HCT116 (cell line): ENCODE data around the gene AUTS2. TPM values are rescaled to one million over a fixed set of nuclear protein-coding genes. Genes with fewer than 3 reads are reported as not detected.

Experiments used
- ATAC-seq: fragments of 200-7000 bp; cut with Tn5 transposase; 2 replicates; pipeline ENCODE4 v1.9.1; 2020; ENCODE audit warnings: mild to moderate bottlenecking, moderate library complexity
- BruUV-seq: library from RNA; stranded (reverse); fragments of 400-500 nt; replicated peaks from 2 replicates; lab custom pipeline; 2021; lab: Mats Ljungman, UMichigan
- CTCF ChIA-PET: fragments of 300-600 bp; sonication (Branson Sonifier 250); formaldehyde crosslinking; loops from one replicate; lab custom pipeline; 2021; ENCODE audit warnings: antibody characterized with exemption; lab: Charles Lee
- POLR2A ChIA-PET: fragments of 300-600, 350-600 bp; sonication (Branson Sonifier 250); formaldehyde crosslinking; loops from one replicate; lab custom pipeline; 2021; ENCODE audit warnings: antibody characterized with exemption; lab: Charles Lee
- RAD21 ChIA-PET, 2 experiments: fragments of 300-600 bp; sonication (Branson Sonifier 250); formaldehyde crosslinking; loops; one replicate each; lab custom pipeline; 2023; ENCODE audit warnings: low total read pairs in 2 of 2; ENCODE audit not compliant: uncharacterized antibody in 2 of 2, unreplicated experiment in 2 of 2, low non-redundant PET in 1 of 2; lab: Charles Lee
- DNase-seq: peaks from one replicate; pipeline ENCODE4 v3.0.0-alpha.2; 2010; ENCODE audit warnings: low read depth, low spot score
- H2AFZ ChIP-seq: fragments of 200-600 bp; shearing (Covaris generic), sonication (generic); 2 replicates; pipeline ENCODE4 v1.6.1; 2017; ENCODE audit warnings: low read depth, mixed run types, mixed read lengths, antibody characterized with exemption, low read length; ENCODE audit not compliant: poor library complexity, severe bottlenecking
- H3K27ac ChIP-seq: 2 replicates; pipeline ENCODE4 v1.5.1; 2012; ENCODE audit warnings: low read depth, low read length
- H3K27me3 ChIP-seq: fragments of 200-600 bp; sonication (generic); 2 replicates; pipeline ENCODE4 v1.6.1; 2016; ENCODE audit warnings: mixed run types, low read length, mixed read lengths; ENCODE audit not compliant: insufficient read depth
- H3K36me3 ChIP-seq, 2 experiments: fragments of 200-500 bp in 1 of 2; fragments of 200-600 bp in 1 of 2; sonication (Bioruptor generic) in 1 of 2; sonication (generic) in 1 of 2; 2 replicates each; pipeline versions ENCODE4 v1.5.1 to v1.6.1; 2014 to 2016; ENCODE audit warnings: low read length in 2 of 2, inconsistent platforms in 1 of 2, mixed read lengths in 1 of 2, mixed run types in 1 of 2; ENCODE audit not compliant: insufficient read depth in 2 of 2, control insufficient read depth in 1 of 2
- H3K4me1 ChIP-seq, 2 experiments: fragments of 200-600 bp in 1 of 2; sonication (generic) in 1 of 2; 2 replicates each; pipeline versions ENCODE4 v1.5.1 to v1.6.1; 2012 to 2017; ENCODE audit warnings: low read length in 2 of 2, inconsistent platforms in 1 of 2, mild to moderate bottlenecking in 1 of 2, mixed read lengths in 1 of 2, mixed run types in 1 of 2, moderate library complexity in 1 of 2; ENCODE audit not compliant: insufficient read depth in 2 of 2, control insufficient read depth in 1 of 2
- H3K4me2 ChIP-seq: fragments of 200-600 bp; sonication (generic); 2 replicates; pipeline ENCODE4 v1.6.1; 2017; ENCODE audit warnings: mixed run types, low read length, mixed read lengths
- H3K4me3 ChIP-seq, 2 experiments: fragments of 200-600 bp in 1 of 2; sonication (generic) in 1 of 2; replicated peaks in 1 of 2; 2 replicates each; pipeline ENCODE4 v1.5.1; 2011 to 2016; ENCODE audit warnings: low read length in 2 of 2, control low read depth in 1 of 2, low read depth in 1 of 2, mild to moderate bottlenecking in 1 of 2, mixed read lengths in 1 of 2, mixed run types in 1 of 2
- H3K79me2 ChIP-seq: fragments of 200-600 bp; sonication (generic); 2 replicates; pipeline ENCODE4 v1.6.1; 2017; ENCODE audit warnings: mild to moderate bottlenecking, mixed run types, low read length, moderate library complexity, mixed read lengths; ENCODE audit not compliant: insufficient read depth
- H3K9ac ChIP-seq: fragments of 200-600 bp; sonication (generic); 2 replicates; pipeline ENCODE4 v1.6.1; 2016; ENCODE audit warnings: low read length, mixed read lengths
- H3K9me2 ChIP-seq: fragments of 200-600 bp; sonication (generic), shearing (Covaris generic); 2 replicates; pipeline ENCODE4 v1.6.1; 2017; ENCODE audit warnings: mixed run types, mild to moderate bottlenecking, moderate library complexity; ENCODE audit not compliant: insufficient read depth
- H3K9me3 ChIP-seq, 2 experiments: fragments of 200-500 bp in 1 of 2; fragments of 200-600 bp in 1 of 2; sonication (Bioruptor generic) in 1 of 2; sonication (generic) in 1 of 2; 2 replicates each; pipeline ENCODE4 v1.6.1; 2014 to 2017; ENCODE audit warnings: low read length in 2 of 2, mixed read lengths in 2 of 2, inconsistent platforms in 1 of 2, low read depth in 1 of 2, mild to moderate bottlenecking in 1 of 2, mixed run types in 1 of 2, moderate library complexity in 1 of 2; ENCODE audit not compliant: control insufficient read depth in 1 of 2, insufficient read depth in 1 of 2
- H4K20me1 ChIP-seq: fragments of 200-600 bp; sonication (generic), shearing (Covaris generic); 2 replicates; pipeline ENCODE4 v1.6.1; 2017; ENCODE audit warnings: mixed run types, mild to moderate bottlenecking, moderate library complexity; ENCODE audit not compliant: insufficient read depth
- CBX3 ChIP-seq: IDR thresholded peaks from 2 replicates; pipeline ENCODE4 v1.6.1; 2012; ENCODE audit warnings: low read depth
- CEBPB ChIP-seq: IDR thresholded peaks from 2 replicates; pipeline ENCODE4 v1.6.1; 2012; ENCODE audit warnings: low read depth
- EGR1 ChIP-seq: IDR thresholded peaks from 2 replicates; pipeline ENCODE4 v1.6.1; 2012; ENCODE audit warnings: low read depth
- ELF1 ChIP-seq: IDR thresholded peaks from 2 replicates; pipeline ENCODE4 v1.6.1; 2012; ENCODE audit warnings: low read depth, borderline replicate concordance
- JUND ChIP-seq: IDR thresholded peaks from 2 replicates; pipeline ENCODE4 v1.6.1; 2012
- POLR2A ChIP-seq: IDR thresholded peaks from 2 replicates; pipeline ENCODE4 v1.7.0; 2011; ENCODE audit warnings: borderline replicate concordance; ENCODE audit not compliant: insufficient read depth, insufficient read length; ENCODE audit errors: extremely low read depth
- intact Hi-C: fragments of 100-400 bp; cut with micrococcal nuclease; formaldehyde crosslinking; loops from 2 replicates; pipeline ENCODE4 v1.10.0; 2022
- total RNA-seq: library from RNA; stranded (reverse); gene quantifications from one replicate; pipeline ENCODE4 v1.2.1, GENCODE V29; 2021; ENCODE audit not compliant: unreplicated experiment
- TF ChIP-seq, protein P1 (sequence below): IDR thresholded peaks from 2 replicates; pipeline ENCODE4 v1.6.1; 2011; ENCODE audit warnings: mild to moderate bottlenecking, low read length, moderate library complexity; ENCODE audit not compliant: insufficient replicate concordance; ENCODE audit errors: extremely low read depth
- TF ChIP-seq, protein P2 (sequence below): IDR thresholded peaks from 2 replicates; pipeline ENCODE4 v1.6.1; 2012; ENCODE audit warnings: low read depth

Gene AUTS2
- total RNA-seq, 1 experiment from 2014 or later = 0.93 TPM

DNA sequence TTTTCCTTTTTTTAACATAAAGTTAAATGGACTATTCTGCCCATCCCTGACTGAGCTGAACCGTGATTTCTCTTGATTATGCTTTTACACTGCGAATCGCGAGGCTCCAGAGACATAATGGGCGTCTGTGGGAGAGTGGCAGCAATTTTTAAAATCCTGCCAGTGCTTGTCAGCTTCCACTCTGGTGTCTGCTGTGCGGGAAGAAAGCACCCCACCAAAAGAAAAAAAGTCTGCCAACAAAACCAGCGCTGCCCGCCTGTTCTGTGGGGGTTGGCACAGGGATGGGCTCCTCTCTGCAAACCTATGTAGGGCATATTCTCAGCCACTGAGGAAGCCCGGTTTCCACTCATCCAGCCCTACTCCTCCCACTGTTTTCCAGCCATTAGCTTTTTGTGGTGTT is 941.3 kb downstream of the AUTS2 start:
- TF ChIP-seq CBX3 (no peak), JUND (no peak), EGR1 (no peak), POLR2A (no peak), CEBPB (no peak), ELF1 (no peak)
- TF ChIP-seq, protein P1, sequence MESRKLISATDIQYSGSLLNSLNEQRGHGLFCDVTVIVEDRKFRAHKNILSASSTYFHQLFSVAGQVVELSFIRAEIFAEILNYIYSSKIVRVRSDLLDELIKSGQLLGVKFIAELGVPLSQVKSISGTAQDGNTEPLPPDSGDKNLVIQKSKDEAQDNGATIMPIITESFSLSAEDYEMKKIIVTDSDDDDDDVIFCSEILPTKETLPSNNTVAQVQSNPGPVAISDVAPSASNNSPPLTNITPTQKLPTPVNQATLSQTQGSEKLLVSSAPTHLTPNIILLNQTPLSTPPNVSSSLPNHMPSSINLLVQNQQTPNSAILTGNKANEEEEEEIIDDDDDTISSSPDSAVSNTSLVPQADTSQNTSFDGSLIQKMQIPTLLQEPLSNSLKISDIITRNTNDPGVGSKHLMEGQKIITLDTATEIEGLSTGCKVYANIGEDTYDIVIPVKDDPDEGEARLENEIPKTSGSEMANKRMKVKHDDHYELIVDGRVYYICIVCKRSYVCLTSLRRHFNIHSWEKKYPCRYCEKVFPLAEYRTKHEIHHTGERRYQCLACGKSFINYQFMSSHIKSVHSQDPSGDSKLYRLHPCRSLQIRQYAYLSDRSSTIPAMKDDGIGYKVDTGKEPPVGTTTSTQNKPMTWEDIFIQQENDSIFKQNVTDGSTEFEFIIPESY = no peak
- TF ChIP-seq, protein P2, sequence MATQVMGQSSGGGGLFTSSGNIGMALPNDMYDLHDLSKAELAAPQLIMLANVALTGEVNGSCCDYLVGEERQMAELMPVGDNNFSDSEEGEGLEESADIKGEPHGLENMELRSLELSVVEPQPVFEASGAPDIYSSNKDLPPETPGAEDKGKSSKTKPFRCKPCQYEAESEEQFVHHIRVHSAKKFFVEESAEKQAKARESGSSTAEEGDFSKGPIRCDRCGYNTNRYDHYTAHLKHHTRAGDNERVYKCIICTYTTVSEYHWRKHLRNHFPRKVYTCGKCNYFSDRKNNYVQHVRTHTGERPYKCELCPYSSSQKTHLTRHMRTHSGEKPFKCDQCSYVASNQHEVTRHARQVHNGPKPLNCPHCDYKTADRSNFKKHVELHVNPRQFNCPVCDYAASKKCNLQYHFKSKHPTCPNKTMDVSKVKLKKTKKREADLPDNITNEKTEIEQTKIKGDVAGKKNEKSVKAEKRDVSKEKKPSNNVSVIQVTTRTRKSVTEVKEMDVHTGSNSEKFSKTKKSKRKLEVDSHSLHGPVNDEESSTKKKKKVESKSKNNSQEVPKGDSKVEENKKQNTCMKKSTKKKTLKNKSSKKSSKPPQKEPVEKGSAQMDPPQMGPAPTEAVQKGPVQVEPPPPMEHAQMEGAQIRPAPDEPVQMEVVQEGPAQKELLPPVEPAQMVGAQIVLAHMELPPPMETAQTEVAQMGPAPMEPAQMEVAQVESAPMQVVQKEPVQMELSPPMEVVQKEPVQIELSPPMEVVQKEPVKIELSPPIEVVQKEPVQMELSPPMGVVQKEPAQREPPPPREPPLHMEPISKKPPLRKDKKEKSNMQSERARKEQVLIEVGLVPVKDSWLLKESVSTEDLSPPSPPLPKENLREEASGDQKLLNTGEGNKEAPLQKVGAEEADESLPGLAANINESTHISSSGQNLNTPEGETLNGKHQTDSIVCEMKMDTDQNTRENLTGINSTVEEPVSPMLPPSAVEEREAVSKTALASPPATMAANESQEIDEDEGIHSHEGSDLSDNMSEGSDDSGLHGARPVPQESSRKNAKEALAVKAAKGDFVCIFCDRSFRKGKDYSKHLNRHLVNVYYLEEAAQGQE = no peak
- H4K20me1 ChIP-seq = no peaks in the 10 kb centered on the region
- intact Hi-C loops = no loop called here
- H3K4me3 ChIP-seq = no peak overlapping the region
- no peaks in the 10 kb centered on the region for H3K79me2 ChIP-seq
- peaks cover 0 to 5% of the 10 kb centered on the region in 2 experiments; a peak in 2 of 4 replicates for H3K9me3 ChIP-seq
- H3K4me1 ChIP-seq = no peaks in the 10 kb centered on the region
- ATAC-seq (no peak), DNase-seq (no peak)
- BruUV-seq = no TSS peak
- CTCF ChIA-PET = no interaction called here
- no peak overlapping the region for H3K9ac ChIP-seq
- POLR2A ChIA-PET = no interaction called here
- H3K27me3 ChIP-seq = no peaks in the 10 kb centered on the region
- no peaks in the 10 kb centered on the region for H3K36me3 ChIP-seq
- H3K4me2 ChIP-seq = no peak overlapping the region
- no peak overlapping the region for H2AFZ ChIP-seq
- no peak overlapping the region for H3K27ac ChIP-seq
- RAD21 ChIA-PET = no interaction called here
- no peaks in the 10 kb centered on the region for H3K9me2 ChIP-seq
